Colon (tissue), 2 donors: ENCODE results near the gene ELL2.
"Not testable (repeated sequence)": the region's sequence is repeated elsewhere in the genome, so short reads cannot be mapped to it uniquely, and the experiment has no call there.

Experiments used
- FAIRE-seq: peaks from 2 replicates; lab custom pipeline; 2012; peaks lifted over from hg19 to GRCh38; lab: Jason Lieb, UNC
- donor health status: control.
- donor health status: control.

The ELL2 gene

DNA sequence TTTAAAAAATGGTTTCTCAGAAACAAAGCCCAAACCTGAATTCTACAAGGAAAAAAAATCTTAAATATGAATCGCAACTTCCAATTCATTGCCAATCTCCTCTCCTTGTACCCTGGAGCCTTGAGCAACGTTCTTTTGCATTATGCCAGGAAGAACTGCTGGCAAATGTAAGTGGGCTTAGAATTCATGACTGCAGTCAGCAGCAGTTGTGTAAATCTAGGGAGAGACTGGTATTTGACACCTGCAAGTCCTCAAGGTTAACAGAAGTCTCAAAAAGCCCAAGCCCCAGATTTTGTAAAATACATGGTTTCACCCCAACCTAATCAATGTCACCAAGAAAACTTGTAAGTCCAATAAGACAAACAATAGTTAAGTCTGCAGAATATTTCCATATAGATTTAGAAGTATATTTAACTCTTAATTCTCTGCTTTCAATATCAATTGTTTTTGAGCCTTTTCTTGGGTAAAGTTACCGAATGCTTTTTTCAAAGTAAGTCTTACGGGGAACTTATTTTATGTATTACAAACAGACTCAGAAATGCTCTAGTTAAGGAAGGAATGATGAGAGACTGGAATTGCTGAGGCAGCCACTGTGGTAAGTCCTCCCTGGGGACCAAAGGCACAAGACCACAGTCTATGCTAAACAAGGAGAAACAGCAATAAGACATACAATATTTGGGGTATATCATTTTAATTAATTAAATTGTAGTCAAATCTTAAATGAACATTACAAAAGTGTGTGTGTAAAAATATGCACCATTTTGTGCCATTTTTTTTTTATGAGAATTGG, 31.3 kb downstream of the ELL2 start:
- FAIRE-seq: no peak

DNA sequence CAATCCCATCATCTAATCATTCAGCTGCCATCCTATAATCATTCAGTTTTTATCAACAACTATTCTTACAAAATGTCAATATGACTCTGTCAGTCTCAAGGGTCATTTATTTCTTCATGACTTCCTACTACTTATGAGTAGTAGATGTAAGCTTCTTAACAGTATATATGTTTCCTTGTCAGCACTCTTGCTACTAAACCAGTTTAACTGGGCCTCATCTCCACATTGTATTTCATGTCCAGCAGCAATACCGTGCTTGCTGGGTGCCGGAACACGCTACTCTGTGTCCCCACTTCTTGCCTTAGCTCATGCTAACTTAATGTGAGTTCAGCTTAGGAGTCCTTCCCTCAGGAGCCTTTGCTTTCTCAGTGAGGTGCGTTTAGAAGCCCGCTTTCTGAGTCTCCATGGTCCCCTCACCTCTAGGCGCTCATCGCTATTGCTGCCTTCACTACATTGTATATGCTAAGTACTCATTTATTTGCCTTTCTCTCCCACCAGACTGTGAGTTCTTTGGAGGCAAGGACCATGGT, 32.9 kb downstream of the ELL2 start:
- no peak for FAIRE-seq

DNA sequence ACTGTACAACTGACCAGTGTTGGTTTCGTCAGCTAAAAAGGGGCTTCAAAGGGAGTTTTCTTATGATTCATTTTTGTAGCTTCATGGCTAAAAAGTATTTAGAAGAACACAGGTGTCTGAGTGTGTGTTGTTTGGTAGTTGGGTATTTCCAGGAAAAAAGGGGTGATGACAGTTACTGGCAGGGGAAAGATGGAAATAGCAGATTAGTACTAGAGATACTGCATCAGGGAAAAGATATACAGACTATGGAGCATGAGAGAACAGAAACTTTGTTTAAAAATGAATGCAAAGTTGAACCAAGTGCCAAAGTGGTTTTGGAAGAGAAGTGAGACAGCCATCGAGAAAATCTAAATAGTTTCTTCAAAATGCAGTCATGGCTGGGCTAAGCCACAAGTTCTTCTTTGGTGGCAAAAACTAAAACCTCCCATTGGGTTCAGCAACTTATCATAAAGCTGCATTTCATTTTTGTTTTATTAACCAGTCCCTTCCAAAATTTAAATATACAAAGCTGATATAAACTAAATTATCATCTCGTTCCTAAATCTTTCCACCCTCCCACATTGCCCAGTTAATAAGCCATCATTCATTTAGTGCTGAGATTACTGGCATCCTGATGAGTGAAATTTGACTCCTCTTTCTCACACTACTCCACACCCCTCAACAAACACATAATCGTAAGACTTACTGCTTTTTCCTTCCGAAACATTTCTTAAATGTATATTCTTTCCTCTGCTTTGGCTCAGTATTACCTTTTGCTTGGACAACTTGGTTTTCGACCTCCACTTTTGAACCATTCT, 33.5 kb downstream of the ELL2 start:
- no peak for FAIRE-seq

DNA sequence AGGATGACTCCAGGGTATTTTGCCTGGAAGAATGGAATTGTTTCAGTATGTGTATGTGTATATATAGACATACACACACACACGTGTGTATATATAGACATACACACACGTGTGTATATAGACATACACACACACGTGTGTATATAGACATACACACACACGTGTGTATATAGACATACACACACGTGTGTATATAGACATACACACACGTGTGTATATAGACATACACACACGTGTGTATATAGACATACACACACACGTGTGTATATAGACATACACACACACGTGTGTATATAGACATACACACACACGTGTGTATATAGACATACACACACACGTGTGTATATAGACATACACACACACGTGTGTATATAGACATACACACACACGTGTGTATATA, 34.4 kb downstream of the ELL2 start:
- not testable (repeated sequence) for FAIRE-seq

DNA sequence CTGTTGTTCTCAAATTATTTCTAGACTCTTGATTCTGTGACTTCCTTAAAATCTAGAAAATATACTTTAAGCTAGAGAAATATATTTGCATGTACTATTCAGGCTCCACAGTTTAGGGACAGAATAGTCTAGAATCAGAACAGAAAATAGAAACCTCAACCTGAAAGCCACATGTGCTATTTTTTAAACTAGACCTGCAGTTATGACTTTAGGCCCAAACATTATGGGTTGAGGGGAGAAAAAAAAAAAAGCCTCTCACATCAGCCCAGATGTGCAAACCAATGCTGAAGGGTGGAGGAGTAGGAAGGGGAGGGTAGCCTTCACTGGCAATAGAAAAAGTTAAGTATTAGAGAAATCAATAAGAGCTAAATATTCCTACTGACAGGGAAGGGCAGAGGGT, 35.7 kb downstream of the ELL2 start:
- no peak for FAIRE-seq

DNA sequence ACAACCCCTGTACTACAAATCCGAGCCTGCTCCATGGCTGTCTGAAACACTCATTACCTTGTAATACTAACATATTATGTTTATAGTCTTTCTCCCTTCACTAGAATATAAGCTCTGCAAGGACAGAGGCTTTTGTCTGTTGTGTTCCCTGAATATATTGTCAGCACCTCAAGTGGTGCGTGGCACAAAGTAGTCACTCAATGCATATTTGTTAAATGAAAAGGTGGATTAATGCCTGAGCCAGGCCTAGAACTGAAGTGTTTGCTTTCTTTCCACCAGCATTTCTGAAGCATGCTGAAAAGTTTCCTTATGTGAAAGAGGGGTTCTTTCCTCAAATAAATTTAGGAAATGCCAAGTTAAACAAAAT, 36.3 kb downstream of the ELL2 start:
- FAIRE-seq: no peak

DNA sequence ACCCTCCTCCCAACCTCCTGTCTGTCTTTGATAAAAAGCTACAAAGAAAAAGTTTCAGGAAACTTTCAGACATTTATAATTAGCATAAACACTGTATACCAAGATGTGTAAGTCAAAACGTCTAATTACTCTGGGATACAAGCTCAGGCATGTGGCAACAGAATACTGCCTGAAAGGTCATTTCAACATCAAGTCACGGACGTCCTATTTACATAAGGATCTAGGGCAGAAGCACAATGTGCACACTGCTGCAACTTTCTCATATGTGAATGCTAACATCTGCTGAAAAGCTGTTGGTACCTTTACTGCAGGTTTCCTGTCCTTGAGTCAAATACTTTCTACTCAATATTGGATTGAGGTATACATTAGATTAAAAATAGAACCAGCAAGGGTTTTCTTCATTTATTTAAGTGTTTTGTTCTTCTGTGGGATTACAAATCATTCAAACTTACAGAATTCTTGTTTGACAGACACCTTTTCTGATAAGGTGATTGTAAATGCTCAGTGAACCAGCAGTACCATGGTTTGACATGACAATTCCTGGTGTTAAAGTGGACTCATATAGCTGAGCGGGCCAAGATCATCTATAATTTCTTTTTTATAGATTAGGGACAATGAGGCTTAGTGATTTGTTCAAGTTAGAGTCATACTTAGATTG, 36.8 kb downstream of the ELL2 start:
- no peak for FAIRE-seq

DNA sequence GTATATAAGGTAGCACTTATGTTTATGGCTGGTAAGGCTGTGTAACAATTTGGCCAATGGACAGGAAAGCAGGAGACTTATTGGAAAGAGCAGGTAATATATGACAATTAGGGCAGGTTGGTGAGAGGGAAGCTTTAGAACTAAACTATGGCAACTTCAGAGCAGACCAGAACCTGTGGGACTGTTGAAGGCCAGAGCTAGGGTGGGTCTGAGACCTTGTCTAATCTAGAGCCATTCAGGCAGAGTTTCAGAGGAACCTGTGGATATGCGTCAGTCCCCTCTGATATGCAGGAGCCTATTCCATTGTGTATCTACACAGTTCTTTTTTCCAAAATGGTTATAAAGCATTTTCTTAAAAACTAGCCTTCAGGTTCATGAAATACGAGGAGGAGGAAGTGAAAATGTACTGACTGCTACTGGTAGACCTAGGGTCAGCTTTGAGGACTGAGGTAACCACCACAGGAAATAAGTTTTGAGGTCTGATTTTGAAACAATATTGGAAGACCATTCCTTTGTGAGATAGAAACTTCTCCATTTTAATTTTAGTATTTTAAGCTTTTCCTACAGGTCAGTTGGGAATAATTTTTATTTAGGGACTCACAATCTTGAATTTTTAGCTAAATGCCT, 37.6 kb downstream of the ELL2 start:
- FAIRE-seq: no peak

DNA sequence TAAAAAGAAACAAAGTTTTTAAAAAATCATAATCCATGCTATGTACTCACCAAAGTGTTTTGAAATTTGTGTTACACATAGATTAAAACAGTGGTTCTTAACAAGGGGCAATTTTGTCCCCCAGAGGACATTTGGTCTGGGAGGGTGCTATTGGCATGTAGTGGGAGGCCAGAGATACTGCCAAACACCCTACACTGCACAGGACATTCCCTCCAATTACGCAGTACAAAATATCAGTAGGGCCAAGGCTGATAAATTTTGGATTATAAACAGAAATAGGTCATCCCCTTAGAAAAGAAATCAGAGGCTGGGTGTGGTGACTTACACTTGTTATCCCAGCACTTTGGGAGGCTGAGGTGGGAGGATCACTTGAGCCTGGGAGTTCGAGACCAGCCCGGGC, 38.9 kb downstream of the ELL2 start:
- no peak for FAIRE-seq

DNA sequence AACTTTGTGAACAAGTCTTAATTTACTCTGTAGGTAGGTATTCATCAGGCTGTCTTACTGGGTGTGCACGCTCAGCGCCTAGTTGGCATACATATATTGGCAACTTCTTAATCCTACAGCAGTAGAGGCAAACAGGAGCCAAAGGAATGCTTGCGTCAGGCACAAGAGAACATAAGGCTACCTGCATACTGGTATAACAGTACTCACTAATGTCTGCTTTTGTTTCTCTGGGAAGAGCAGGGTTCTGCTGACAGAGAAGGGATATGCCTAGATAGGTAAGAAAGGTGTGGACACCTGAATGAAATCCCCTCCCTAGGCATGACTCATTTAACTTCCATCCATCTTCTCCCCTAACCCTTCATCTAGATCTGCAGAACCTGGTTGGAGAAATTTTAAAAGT, 40.1 kb downstream of the ELL2 start:
- FAIRE-seq: no peak

DNA sequence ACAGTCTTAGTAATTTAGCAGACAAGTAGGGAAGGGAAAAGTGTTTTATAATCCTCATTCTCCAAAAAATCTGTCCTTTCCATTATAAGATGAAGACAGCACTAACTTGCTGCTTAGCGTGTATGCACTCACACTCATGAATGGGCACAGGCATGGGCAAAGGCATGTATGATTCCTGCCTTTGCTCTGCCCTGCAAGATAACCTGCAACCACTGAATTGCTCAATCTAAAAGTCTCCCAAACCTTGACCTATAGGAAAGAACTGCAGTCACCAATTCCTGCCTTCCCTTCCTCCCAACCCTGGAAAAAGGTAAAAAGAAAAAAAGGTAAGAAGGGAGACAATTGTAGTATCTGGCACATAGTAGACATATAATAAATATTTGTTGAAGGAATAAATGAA, 40.8 kb downstream of the ELL2 start:
- no peak for FAIRE-seq

DNA sequence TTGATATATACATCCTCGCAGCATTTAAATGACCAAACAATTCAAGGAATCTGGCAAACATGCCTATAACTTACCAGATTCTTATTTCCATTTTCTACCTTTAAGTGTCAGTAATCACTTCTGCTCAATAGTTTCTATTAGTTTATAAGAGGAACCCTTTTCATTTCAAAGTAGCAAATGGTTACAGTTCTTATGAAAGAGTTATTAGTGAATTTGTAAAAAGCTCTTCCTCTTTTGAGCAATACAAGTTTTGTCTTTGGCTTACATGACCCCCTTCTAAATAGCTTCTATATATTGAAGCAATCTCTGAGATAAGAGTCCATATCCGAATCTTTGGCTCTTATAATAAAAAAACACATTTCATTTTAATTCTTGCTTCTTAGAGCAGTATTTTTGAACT, 42.0 kb downstream of the ELL2 start:
- no peak for FAIRE-seq

DNA sequence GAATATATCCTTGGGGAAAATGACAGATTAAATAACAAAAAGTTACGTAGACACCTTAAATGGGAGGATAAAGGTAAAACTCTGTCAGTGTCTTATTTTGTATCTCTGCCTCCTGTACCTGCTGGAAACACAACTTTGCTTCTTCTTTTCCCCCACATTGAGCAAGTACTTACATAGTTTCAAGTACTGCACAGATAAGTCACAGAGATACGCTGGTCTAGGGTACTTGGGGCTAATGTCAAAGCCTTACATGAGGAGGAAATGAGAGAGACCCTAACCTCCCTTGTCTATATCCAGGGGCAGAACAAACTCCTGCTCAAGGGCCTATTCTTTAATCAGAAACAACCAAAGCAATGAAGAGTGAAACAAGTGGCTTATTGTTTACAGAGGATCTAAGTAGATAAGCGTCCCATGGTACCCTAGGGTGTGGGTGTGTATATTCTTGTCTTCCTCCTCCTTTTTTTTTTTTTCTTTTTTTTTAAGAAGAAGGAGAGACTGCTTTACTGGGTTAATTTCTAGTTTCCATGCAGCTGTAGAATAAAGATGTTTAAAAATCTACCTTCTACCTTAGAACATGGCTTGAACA, 43.1 kb downstream of the ELL2 start:
- no peak for FAIRE-seq

DNA sequence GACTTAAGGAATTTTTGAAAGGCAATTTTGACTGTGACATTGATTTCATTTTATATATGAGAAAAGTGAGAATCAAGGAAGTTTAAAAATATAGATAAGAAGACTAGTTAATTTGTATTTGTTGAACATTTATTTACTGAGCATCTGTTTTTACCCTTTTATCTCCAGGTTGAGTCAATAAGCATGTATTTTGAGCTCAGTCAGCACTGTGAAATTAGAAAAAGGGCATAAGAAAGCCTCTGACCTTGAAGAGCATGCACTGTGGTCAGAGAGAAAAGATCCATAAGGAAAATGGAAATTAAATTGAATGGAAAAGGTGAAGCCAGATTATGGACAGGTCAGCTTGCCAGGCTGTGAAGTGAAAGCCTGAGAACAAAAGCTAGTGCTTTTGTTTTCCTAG, 44.4 kb downstream of the ELL2 start:
- FAIRE-seq: no peak

DNA sequence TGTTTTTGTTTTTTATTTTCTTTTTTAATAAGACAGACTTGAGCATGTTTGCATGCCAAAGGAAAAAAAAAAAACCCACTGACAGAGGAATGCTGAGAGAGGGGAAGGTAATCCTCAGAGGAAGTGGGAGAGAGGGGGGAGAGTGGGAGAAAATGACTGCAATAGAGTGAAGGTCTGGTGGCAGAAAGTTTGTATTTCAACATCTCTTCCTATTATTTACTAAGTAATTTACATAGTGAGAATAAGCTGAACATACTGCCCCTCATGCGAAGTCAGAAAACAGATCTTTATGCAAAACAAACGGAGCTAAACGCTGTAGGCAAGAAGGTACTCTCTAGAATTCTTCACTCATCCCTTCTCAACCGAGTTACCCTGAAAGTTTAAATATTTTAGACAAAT, 45.0 kb downstream of the ELL2 start:
- FAIRE-seq: no peak

DNA sequence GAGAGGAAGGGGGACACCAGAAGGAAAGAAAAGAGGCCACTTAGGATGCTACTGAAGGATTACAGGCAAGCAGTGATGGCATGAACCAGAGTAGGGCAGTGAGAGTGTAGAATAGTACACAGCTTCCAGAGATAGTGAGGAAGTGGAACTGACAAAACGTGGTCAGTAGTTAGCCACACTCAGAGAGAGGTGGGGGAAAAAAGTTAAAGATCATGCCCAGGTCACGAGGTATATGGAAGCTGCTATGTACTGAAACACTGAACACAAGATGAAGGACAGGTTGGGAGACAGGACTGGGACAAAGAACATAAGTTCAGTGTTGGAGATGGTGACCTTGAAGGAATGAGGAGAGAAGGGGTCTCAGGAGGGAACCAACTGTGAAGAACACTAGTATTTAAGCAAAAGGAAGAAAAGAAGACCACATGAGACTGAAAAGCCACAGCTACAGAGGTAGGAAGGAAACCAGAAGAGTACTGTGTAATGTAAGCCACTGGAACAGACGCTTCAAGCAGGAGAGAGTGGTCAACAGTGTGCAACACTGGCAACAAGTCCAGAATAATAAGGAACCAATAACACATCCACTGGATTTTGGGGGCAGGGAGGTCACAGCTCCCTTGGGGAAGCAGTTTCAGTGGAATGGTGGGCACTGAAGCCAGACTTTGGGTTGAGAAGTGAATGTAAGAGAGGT, 45.5 kb downstream of the ELL2 start:
- FAIRE-seq: no peak

DNA sequence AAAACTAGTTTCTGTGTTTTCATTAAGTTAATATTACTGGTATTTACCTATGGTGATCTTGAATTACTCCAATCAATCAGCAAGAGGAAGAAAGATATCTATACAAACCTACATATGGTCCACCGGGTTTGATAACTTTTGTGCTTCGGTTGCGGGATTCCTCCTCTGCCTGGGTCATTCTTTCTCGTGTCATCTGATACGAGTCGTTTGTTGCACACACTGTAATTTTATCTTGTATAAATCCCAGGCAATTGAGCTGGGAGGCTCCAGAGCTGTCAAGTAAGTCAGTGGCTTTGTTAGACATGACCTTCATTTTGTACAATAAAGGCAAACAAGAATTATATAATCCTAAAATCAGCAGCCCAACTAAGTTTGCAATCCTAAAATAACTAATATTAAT, 48.0 kb downstream of the ELL2 start:
- FAIRE-seq: no peak

DNA sequence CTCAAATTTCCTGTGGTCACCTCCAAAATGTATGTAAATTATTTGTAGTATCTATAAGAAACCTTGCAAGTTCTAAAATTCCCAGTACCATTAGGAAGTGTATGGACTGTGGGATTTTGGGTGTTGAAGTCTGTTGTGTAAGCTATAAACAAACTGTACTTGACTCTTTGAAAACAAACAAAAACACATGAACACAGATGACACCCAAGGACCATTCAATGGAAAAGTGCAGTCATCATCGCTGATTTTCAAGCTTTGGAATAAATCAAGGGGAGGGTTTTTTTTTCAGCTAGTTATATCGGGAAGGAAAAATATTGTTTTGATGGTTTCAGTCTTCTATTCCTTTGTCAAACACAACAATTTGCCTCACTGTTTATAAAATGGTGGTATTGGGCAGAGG, 49.6 kb downstream of the ELL2 start:
- FAIRE-seq: no peak

DNA sequence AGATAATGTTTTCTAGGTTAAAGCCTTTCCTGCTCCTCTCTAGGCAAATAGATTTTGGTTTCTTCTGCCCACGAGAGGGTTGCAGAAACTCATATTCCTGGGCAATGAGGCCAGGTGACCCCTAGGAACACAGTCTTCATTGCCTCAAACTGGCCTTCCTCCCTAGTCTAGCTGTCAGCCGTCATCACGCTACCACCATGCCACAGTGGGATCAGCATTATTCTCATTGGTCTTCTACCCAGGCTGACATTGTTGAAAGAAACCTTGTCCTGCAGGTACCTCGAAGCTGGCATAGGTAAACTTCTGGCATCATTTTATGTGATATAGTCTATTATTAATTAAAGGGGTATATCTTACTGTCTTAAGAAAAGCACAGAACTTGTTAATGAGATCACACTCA, 51.1 kb downstream of the ELL2 start:
- FAIRE-seq: no peak

DNA sequence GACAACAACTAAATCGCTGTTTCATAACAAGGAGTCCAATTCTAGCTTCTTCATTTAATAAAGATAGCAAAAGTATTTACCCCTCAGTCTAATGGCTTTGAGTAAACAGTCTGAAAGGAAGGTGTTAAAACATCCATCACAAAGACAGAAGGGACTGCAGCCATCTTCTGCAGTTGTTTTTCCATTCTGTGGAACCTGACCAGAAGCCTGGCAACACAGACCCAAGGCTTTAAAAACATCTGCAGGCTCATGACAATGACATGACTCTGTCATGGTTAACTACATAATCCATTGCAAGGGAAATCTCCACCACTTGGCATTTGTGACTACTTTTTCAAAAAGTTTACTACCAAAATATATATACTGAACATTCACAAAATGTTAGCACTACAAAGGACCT, 51.9 kb downstream of the ELL2 start:
- no peak for FAIRE-seq

DNA sequence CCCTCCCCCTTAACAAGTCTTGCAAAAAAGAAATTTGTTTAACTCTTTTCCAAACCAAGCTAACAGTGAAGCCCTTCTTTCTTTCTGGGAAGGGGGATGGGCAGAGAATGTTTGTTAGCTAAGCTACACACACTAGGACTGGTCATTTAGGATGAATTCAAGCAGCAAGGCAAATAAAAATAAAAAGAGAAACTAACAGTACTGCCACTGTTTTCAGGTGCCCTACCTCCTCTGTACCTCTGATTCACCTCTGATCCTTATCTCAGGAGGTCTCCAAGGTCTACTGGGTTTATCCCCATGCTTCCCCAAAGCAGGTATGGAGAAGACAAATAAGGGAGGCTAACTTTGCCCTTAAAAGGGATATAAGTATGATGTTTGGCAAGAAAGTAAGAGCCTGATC, 52.9 kb downstream of the ELL2 start:
- no peak for FAIRE-seq
